PC-9 (cell line): ENCODE data around the gene PCSK1N. TPM values are rescaled to one million over a fixed set of nuclear protein-coding genes. Genes with fewer than 3 reads are reported as not detected.

Experiments
- BruUV-seq: library from RNA; stranded (reverse); fragments of 400-500 nt; replicated peaks from 2 replicates; lab custom pipeline; 2021; lab: Mats Ljungman, UMichigan
- CTCF ChIA-PET: fragments of 300-600 bp; sonication (Branson Sonifier 250); formaldehyde crosslinking; loops from one replicate; lab custom pipeline; 2022; ENCODE audit warnings: antibody characterized with exemption; lab: Charles Lee
- POLR2A ChIA-PET: fragments of 300-600 bp; sonication (Branson Sonifier 250); formaldehyde crosslinking; loops from one replicate; lab custom pipeline; 2022; ENCODE audit warnings: antibody characterized with exemption; ENCODE audit not compliant: unreplicated experiment; lab: Charles Lee
- DNase-seq, 2 experiments: peaks; one replicate each; pipeline versions ENCODE4 v3.0.0 to v3.0.0-alpha.2; 2015 to 2022; ENCODE audit warnings: mixed read lengths in 1 of 2
- H2AFZ ChIP-seq: fragments of 200-600 bp; sonication (generic); 2 replicates; pipeline ENCODE4 v1.8.1; 2017; ENCODE audit warnings: antibody characterized with exemption
- H3F3A ChIP-seq: fragments of 200-600 bp; sonication (generic); 2 replicates; pipeline ENCODE4 v1.8.1; 2017; ENCODE audit warnings: antibody characterized with exemption, mild to moderate bottlenecking, low read depth; ENCODE audit not compliant: insufficient read depth
- H3K27ac ChIP-seq: fragments of 200-600 bp; sonication (generic); 2 replicates; pipeline ENCODE4 v1.6.1; 2016; ENCODE audit warnings: mixed run types
- H3K27me3 ChIP-seq: fragments of 200-600 bp; sonication (generic); 2 replicates; pipeline ENCODE4 v1.6.1; 2016; ENCODE audit warnings: low read depth, mixed run types; ENCODE audit not compliant: insufficient read depth
- H3K36me3 ChIP-seq: fragments of 200-600 bp; sonication (generic); 2 replicates; pipeline ENCODE4 v1.6.1; 2016; ENCODE audit warnings: low read depth, mixed run types
- H3K4me1 ChIP-seq: fragments of 200-600 bp; sonication (generic); replicated peaks from 2 replicates; pipeline ENCODE4 v1.6.1; 2016; ENCODE audit warnings: mixed run types; ENCODE audit not compliant: insufficient read depth
- H3K4me2 ChIP-seq: fragments of 200-600 bp; sonication (generic); 2 replicates; pipeline ENCODE4 v1.6.1; 2017; ENCODE audit warnings: mixed run types
- H3K4me3 ChIP-seq: fragments of 200-600 bp; sonication (generic); 2 replicates; pipeline ENCODE4 v1.6.1; 2016; ENCODE audit warnings: mixed run types
- H3K79me2 ChIP-seq: fragments of 200-600 bp; sonication (generic); 2 replicates; pipeline ENCODE4 v1.6.1; 2017; ENCODE audit warnings: low read depth, mixed run types
- H3K9me2 ChIP-seq: fragments of 200-600 bp; sonication (generic); 2 replicates; pipeline ENCODE4 v1.8.1; 2017; ENCODE audit warnings: mild to moderate bottlenecking; ENCODE audit not compliant: insufficient read depth
- H3K9me3 ChIP-seq: fragments of 200-600 bp; sonication (generic); 2 replicates; pipeline ENCODE4 v1.8.1; 2016; ENCODE audit warnings: low read depth; ENCODE audit not compliant: insufficient read depth
- H4K20me1 ChIP-seq: fragments of 200-600 bp; sonication (generic); 2 replicates; pipeline ENCODE4 v1.8.1; 2017; ENCODE audit not compliant: insufficient read depth
- CTCF ChIP-seq: fragments of 200-600 bp; sonication (generic); conservative IDR thresholded peaks from 2 replicates; pipeline ENCODE4 v1.6.1; 2017; ENCODE audit warnings: mixed run types, antibody characterized with exemption, mild to moderate bottlenecking, moderate library complexity
- EZH2 ChIP-seq: fragments of 200-600 bp; sonication (generic); IDR thresholded peaks from 2 replicates; pipeline ENCODE4 v1.8.0; 2017; ENCODE audit warnings: antibody characterized with exemption, low read depth
- intact Hi-C: fragments of 100-400 bp; cut with micrococcal nuclease; formaldehyde crosslinking; loops from one replicate; pipeline ENCODE4 v1.10.0; 2022; ENCODE audit not compliant: unreplicated experiment
- total RNA-seq: library from RNA; stranded (reverse); gene quantifications from 2 replicates; pipeline ENCODE4 v1.2.3, GENCODE V29; 2021

Gene PCSK1N
- total RNA-seq, 1 experiment from 2014 or later = not detected

- H3K79me2 ChIP-seq = no peaks in the 10 kb centered on the region
- ChIA-PET POLR2A (no interaction called here), CTCF (no interaction called here)
- TF ChIP-seq CTCF (no peak), EZH2 (no peak)
- intact Hi-C loops = no loop called here
- no peaks in the 10 kb centered on the region for H3F3A ChIP-seq
- H3K27me3 ChIP-seq = no peaks in the 10 kb centered on the region
- H3K27ac ChIP-seq = no peak overlapping the region
- H3K4me1 ChIP-seq = no peaks in the 10 kb centered on the region
- no peaks in the 10 kb centered on the region for H3K36me3 ChIP-seq
- no peaks in the 10 kb centered on the region for H3K9me3 ChIP-seq
- H3K4me2 ChIP-seq = no peak overlapping the region
- H3K9me2 ChIP-seq = no peaks in the 10 kb centered on the region
- no peak overlapping the region for H3K4me3 ChIP-seq
- H2AFZ ChIP-seq = no peak overlapping the region
- no peak for DNase-seq
- no peaks in the 10 kb centered on the region for H4K20me1 ChIP-seq
- BruUV-seq = no TSS peak
Measured at GRCh38 chrX:48816014-48816810, 19.2 kb downstream of the PCSK1N start.

- TF ChIP-seq CTCF (no peak), EZH2 (no peak)
- DNase-seq = no peak
- intact Hi-C loops = no loop called here
- no peak overlapping the region for H3K4me3 ChIP-seq
- H2AFZ ChIP-seq = no peak overlapping the region
- no peaks in the 10 kb centered on the region for H4K20me1 ChIP-seq
- no peak overlapping the region for H3K4me2 ChIP-seq
- no peak overlapping the region for H3K27ac ChIP-seq
- H3K36me3 ChIP-seq = no peaks in the 10 kb centered on the region
- H3K9me2 ChIP-seq = no peaks in the 10 kb centered on the region
- no peaks in the 10 kb centered on the region for H3F3A ChIP-seq
- no peaks in the 10 kb centered on the region for H3K27me3 ChIP-seq
- no TSS peak for BruUV-seq
- CTCF ChIA-PET = no interaction called here
- POLR2A ChIA-PET = no interaction called here
- no peaks in the 10 kb centered on the region for H3K9me3 ChIP-seq
- no peaks in the 10 kb centered on the region for H3K79me2 ChIP-seq
- H3K4me1 ChIP-seq = no peaks in the 10 kb centered on the region
Measured at GRCh38 chrX:48815266-48815665, 20.1 kb downstream of the PCSK1N start.

- no peaks in the 10 kb centered on the region for H3K36me3 ChIP-seq
- no peak overlapping the region for H3K4me3 ChIP-seq
- no peaks in the 10 kb centered on the region for H3K79me2 ChIP-seq
- no peak for TF ChIP-seq CTCF
- TF ChIP-seq EZH2 = no peak
- no peaks in the 10 kb centered on the region for H3K27me3 ChIP-seq
- no peaks in the 10 kb centered on the region for H3K9me2 ChIP-seq
- no peak overlapping the region for H3K27ac ChIP-seq
- H3K4me2 ChIP-seq = no peak overlapping the region
- BruUV-seq = no TSS peak
- no peaks in the 10 kb centered on the region for H3F3A ChIP-seq
- ChIA-PET CTCF (no interaction called here), POLR2A (interaction anchor here (0.6 kb wide), 1 partner anchor 72 kb away, joined by 12 read pairs; no protein-coding TSS in a partner anchor)
- no peak overlapping the region for H2AFZ ChIP-seq
- H3K4me1 ChIP-seq = no peaks in the 10 kb centered on the region
- no peak for DNase-seq
- no peaks in the 10 kb centered on the region for H3K9me3 ChIP-seq
- intact Hi-C loops = no loop called here
- no peaks in the 10 kb centered on the region for H4K20me1 ChIP-seq
Measured at GRCh38 chrX:48814722-48815121, 20.7 kb downstream of the PCSK1N start.
